Activated CD8-positive, alpha-beta memory T cell treated with anti-CD3 and anti-CD28 coated beads, Interleukin-2, amount 10 ng/mL, durations not matched to agents 7 days and 5 days (primary cell): Measurements from ENCODE around the gene PCMTD2. TPM values are rescaled to one million over a fixed set of nuclear protein-coding genes. Genes with fewer than 3 reads are reported as not detected.
"Not testable (repeated sequence)": the region's sequence is repeated elsewhere in the genome, so short reads cannot be mapped to it uniquely, and the experiment has no call there.

ENCODE experiments used
- ATAC-seq: fragments of 150-1000 bp; cut with Tn5 transposase; one replicate; pipeline ENCODE4 v1.10.0; 2021; ENCODE audit warnings: moderate library complexity
- CTCF ChIA-PET: fragments of 350-600 bp; sonication (Branson Sonifier 250); formaldehyde crosslinking; loops from one replicate; lab custom pipeline; 2021; ENCODE audit warnings: antibody characterized with exemption; lab: Charles Lee
- DNase-seq: peaks from one replicate; pipeline ENCODE4 v3.0.0-alpha.2; 2020
- H3K27ac Mint-ChIP-seq: one replicate; pipeline ENCODE4 v1.8.0; 2021; ENCODE audit warnings: mild to moderate bottlenecking, mixed read lengths
- H3K27me3 Mint-ChIP-seq: one replicate; pipeline ENCODE4 v1.8.0; 2021; ENCODE audit warnings: mixed read lengths
- H3K36me3 Mint-ChIP-seq: one replicate; pipeline ENCODE4 v1.8.0; 2021; ENCODE audit warnings: mild to moderate bottlenecking, mixed read lengths
- H3K4me1 Mint-ChIP-seq: one replicate; pipeline ENCODE4 v1.8.0; 2021; ENCODE audit warnings: mixed read lengths
- H3K4me3 Mint-ChIP-seq: one replicate; pipeline ENCODE4 v1.8.0; 2021; ENCODE audit warnings: mild to moderate bottlenecking, moderate library complexity, mixed read lengths
- H3K9me3 Mint-ChIP-seq: one replicate; pipeline ENCODE4 v1.8.0; 2022; ENCODE audit warnings: low read depth, mixed read lengths
- total RNA-seq, 2 experiments: library from RNA; stranded (reverse); gene quantifications; one replicate each; pipeline ENCODE4 v1.2.3, GENCODE V29; 2021

The PCMTD2 gene
- total RNA-seq, 2 experiments from 2014 or later: 28.1 to 38.5 TPM

DNA sequence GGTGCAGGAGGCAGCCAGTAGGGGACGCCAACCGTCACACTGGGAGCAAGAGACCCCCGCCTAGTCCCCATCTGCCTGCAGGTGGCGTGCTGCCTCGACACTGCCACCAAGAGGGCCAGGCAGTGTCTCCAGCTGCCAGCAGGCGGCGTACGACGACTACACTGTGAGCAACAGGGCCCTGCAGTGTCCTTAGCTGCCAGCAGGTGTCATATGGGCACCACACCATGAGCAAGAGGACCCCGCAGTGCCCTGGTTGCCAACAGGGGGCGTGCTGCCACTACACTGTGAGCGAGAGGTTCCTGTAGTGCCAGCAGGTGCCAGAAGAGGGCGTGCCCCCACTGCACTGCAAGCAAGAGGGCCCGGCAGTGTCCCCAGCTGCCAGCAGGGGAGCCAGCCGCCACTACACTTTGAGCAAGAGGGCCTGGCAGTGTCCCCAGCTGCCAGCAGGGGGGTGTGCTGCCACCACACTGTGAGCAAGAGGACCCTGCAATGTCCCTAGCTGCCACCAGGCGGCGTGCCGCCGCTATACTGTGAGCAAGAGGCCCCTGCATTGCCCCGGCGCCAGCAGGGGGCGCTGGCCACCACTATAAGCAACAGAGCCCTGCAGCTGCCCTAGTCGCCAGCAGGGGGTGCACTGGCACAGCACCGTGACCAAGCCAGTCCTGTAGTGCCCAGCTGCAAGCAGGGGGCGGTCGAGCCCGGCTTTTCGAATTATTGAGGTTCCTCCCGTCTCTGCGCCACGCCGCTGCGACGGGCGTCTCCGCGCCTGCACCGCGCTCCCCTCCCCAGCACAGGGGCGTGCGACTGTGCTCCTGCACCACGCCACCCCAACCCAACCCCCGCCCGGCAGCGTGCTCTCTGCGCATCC is 30.3 kb downstream of the PCMTD2 start:
- CTCF ChIA-PET: interaction anchor here (0.8 to 2.4 kb wide), 13 partner anchors 8 to 249 kb away, joined by 3 to 19 read pairs (median 5); partner anchors contain the start of genes C20orf204, LKAAEAR1, OPRL1 and PCMTD2
- peak; percentile 89 for ATAC-seq

DNA sequence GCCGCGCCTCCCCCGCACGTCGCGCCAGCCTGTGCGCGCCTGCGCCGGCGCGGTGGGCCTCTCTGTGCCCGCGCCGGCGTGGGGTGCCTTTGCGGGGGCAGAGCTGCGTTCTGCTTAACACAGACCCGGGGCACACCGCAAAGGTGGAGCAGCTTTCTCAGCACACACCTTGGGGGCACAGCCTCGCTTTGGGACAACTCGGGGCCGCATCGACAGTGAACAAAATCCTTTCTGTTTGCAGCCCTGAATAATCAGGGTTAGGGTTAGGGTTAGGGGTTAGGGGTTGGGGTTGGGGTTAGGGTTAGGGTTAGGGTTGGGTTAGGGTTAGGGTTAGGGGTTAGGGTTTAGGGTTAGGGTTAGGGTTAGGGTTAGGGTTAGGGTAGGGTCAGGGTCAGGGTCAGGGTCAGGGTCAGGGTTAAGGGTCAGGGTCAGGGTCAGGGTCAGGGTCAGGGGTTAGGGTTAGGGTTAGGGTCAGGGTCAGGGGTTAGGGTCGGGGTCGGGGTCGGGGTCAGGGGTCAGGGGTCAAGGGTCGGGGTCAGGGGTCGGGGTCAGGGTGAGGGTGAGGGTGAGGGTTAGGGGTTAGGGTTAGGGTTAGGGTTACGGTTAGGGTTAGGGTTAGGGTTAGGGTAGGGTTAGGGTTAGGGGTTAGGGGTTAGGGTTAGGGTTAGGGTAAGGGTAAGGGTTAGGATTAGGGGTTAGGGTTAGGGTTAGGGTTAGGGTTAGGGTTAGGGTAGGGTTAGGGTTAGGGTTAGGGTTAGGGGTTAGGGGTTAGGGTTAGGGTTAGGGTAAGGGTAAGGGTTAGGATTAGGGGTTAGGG is 31.1 kb downstream of the PCMTD2 start:
- CTCF ChIA-PET: interaction anchor here (0.8 to 2.4 kb wide), 11 partner anchors 10 to 250 kb away, joined by 3 to 19 read pairs (median 7); partner anchors contain the start of genes C20orf204, LKAAEAR1, OPRL1 and PCMTD2
- not testable (repeated sequence) for ATAC-seq, H3K4me1 Mint-ChIP-seq, H3K4me3 Mint-ChIP-seq, H3K27ac Mint-ChIP-seq, H3K36me3 Mint-ChIP-seq, H3K9me3 Mint-ChIP-seq, DNase-seq
- peaks cover 11% of the 10 kb centered on the region for H3K27me3 Mint-ChIP-seq

More for the DNA sequence above, 30.3 kb downstream of the PCMTD2 start:
- not testable (repeated sequence) for H3K4me3 Mint-ChIP-seq, H3K9me3 Mint-ChIP-seq, H3K36me3 Mint-ChIP-seq, H3K4me1 Mint-ChIP-seq, H3K27ac Mint-ChIP-seq
- H3K27me3 Mint-ChIP-seq: peaks cover 11% of the 10 kb centered on the region
- DNase-seq: peak; percentile 95

GRCh38 chr20:64287264-64287590 is 31.7 kb downstream of the PCMTD2 start:
- H3K9me3 Mint-ChIP-seq, H3K4me3 Mint-ChIP-seq, H3K36me3 Mint-ChIP-seq, DNase-seq, CTCF ChIA-PET, H3K27ac Mint-ChIP-seq, ATAC-seq, H3K4me1 Mint-ChIP-seq: not testable (repeated sequence)
- peaks cover 11% of the 10 kb centered on the region for H3K27me3 Mint-ChIP-seq

DNA sequence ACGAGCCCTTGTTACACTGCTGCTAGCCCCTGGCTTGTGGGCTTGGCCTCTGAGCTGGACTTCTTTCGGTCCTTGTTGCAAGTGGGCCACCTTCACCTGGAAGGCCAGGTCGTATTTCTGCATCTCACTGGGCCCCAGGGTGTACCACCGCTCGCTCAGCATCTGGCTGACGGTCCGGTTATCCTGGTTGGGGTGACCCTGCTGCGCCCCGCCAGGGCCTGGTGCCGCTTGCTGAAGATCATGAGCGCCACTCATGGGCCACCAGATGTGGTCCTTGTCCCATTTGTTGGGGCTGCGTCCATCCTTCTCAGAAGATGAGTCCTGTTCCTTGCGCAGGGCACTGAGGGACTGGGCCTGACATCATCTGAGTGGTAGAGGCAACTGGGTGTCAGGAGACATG is 36.6 kb downstream of the PCMTD2 start:
- H3K4me1 Mint-ChIP-seq, H3K36me3 Mint-ChIP-seq, CTCF ChIA-PET, H3K27ac Mint-ChIP-seq, H3K9me3 Mint-ChIP-seq, ATAC-seq, H3K27me3 Mint-ChIP-seq, H3K4me3 Mint-ChIP-seq, DNase-seq: not testable (repeated sequence)

- H3K27me3 Mint-ChIP-seq, H3K27ac Mint-ChIP-seq, DNase-seq, H3K4me1 Mint-ChIP-seq, ATAC-seq, H3K4me3 Mint-ChIP-seq, CTCF ChIA-PET, H3K36me3 Mint-ChIP-seq, H3K9me3 Mint-ChIP-seq: not testable (repeated sequence)
These were observed 47.5 kb downstream of the PCMTD2 start for GRCh38 chr20:64303086-64303485.

GRCh38 chr20:64313761-64314160 is 58.2 kb downstream of the PCMTD2 start:
- H3K9me3 Mint-ChIP-seq, H3K27ac Mint-ChIP-seq, H3K4me3 Mint-ChIP-seq, ATAC-seq, H3K4me1 Mint-ChIP-seq, DNase-seq, CTCF ChIA-PET, H3K36me3 Mint-ChIP-seq: not testable (repeated sequence)
- peaks cover 28% of the 10 kb centered on the region for H3K27me3 Mint-ChIP-seq

DNA sequence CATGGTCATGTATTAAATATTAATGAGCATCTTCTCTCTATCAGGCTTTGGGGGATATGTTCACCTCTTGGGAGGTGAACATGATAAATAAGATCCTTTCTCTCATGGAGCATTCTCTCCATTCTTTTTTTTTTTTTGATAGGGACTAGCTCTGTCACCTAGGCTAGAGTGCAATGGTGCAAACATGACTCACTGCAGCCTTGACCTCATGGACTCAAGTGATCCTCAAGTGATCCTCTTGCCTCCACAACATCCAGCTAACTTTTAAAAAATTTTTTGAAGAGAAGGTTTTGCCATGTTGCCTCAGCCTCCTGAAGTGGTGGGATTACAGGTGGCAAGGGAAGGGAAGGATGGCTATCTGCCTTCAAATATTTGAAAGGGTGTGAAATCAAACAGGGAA is 59.8 kb downstream of the PCMTD2 start:
- H3K27ac Mint-ChIP-seq, CTCF ChIA-PET, H3K9me3 Mint-ChIP-seq, DNase-seq, ATAC-seq, H3K4me1 Mint-ChIP-seq, H3K36me3 Mint-ChIP-seq, H3K4me3 Mint-ChIP-seq: not testable (repeated sequence)
- peaks cover 28% of the 10 kb centered on the region for H3K27me3 Mint-ChIP-seq

GRCh38 chr20:64315884-64316283 is 60.3 kb downstream of the PCMTD2 start:
- ATAC-seq, H3K9me3 Mint-ChIP-seq, H3K36me3 Mint-ChIP-seq, H3K27ac Mint-ChIP-seq, H3K4me3 Mint-ChIP-seq, CTCF ChIA-PET, H3K4me1 Mint-ChIP-seq, DNase-seq: not testable (repeated sequence)
- H3K27me3 Mint-ChIP-seq: peaks cover 28% of the 10 kb centered on the region

GRCh38 chr20:64316415-64317083 is 61.0 kb downstream of the PCMTD2 start:
- CTCF ChIA-PET, H3K4me3 Mint-ChIP-seq, H3K36me3 Mint-ChIP-seq, H3K27ac Mint-ChIP-seq, DNase-seq, H3K4me1 Mint-ChIP-seq, H3K9me3 Mint-ChIP-seq, ATAC-seq: not testable (repeated sequence)
- H3K27me3 Mint-ChIP-seq: peaks cover 28% of the 10 kb centered on the region

GRCh38 chr20:64317331-64317730 is 61.8 kb downstream of the PCMTD2 start:
- H3K36me3 Mint-ChIP-seq, CTCF ChIA-PET, H3K9me3 Mint-ChIP-seq, DNase-seq, H3K4me3 Mint-ChIP-seq, H3K27ac Mint-ChIP-seq, H3K4me1 Mint-ChIP-seq, ATAC-seq: not testable (repeated sequence)
- H3K27me3 Mint-ChIP-seq: peaks cover 31% of the 10 kb centered on the region

DNA sequence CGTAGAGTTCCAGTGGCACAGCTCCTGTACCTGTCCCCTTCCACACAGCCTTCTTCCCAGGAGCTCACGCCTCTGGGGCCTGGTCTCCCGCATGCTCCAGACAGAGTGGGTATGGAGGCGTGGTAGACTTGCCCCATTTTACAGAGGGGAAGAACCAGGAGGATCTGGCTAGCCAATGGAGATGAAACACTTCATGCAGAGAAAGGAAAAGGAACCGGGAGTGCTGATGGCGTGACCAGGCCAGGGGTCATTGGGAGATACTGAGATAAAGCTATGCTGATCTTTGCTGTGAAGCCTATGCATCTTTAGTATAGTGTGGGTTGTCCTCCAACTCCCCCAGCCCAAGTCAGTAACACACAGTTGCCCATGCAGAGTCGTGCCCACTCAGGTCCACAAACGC is 62.5 kb downstream of the PCMTD2 start:
- H3K4me1 Mint-ChIP-seq, CTCF ChIA-PET: not testable (repeated sequence)
- H3K27me3 Mint-ChIP-seq: peaks cover 36% of the 10 kb centered on the region

GRCh38 chr20:64322031-64322789 is 66.7 kb downstream of the PCMTD2 start:
- H3K36me3 Mint-ChIP-seq, ATAC-seq, CTCF ChIA-PET, DNase-seq, H3K27ac Mint-ChIP-seq, H3K4me1 Mint-ChIP-seq, H3K9me3 Mint-ChIP-seq, H3K4me3 Mint-ChIP-seq: not testable (repeated sequence)
- peaks cover 46% of the 10 kb centered on the region for H3K27me3 Mint-ChIP-seq

More for the DNA sequence above, 62.5 kb downstream of the PCMTD2 start:
- not testable (repeated sequence) for H3K4me3 Mint-ChIP-seq, H3K9me3 Mint-ChIP-seq, DNase-seq, H3K27ac Mint-ChIP-seq, H3K36me3 Mint-ChIP-seq, ATAC-seq
